NCI-H1694 treated with DMSO at 0.1 percent for 48 hours (cell line): ENCODE results near the gene NDUFS3.
"Not testable (repeated sequence)": the region's sequence is repeated elsewhere in the genome, so short reads cannot be mapped to it uniquely, and the experiment has no call there.

Experiments
- DNase-seq: peaks from one replicate; lab custom pipeline; 2025; lab: John Stamatoyannopoulos, UW

NDUFS3 gene

GRCh38 chr11:47560426-47560825 is 18.4 kb upstream of the NDUFS3 start:
- DNase-seq = no peak

GRCh38 chr11:47562393-47562792 is 16.5 kb upstream of the NDUFS3 start:
- not testable (repeated sequence) for DNase-seq

GRCh38 chr11:47564366-47564765 is 14.5 kb upstream of the NDUFS3 start:
- DNase-seq = not testable (repeated sequence)

- no peak for DNase-seq
Measured at GRCh38 chr11:47564933-47565339, 13.9 kb upstream of the NDUFS3 start.

- peak; percentile 22 for DNase-seq
Measured at GRCh38 chr11:47565340-47566148, 13.3 kb upstream of the NDUFS3 start, which contains the start of gene PTPMT1. Gene PTPMT1 (plus strand): TSS chr11:47565599. CDS start chr11:47565623, 24 bp downstream.

GRCh38 chr11:47566149-47566698 is 12.7 kb upstream of the NDUFS3 start:
- DNase-seq = no peak

- DNase-seq = no peak
Measured at GRCh38 chr11:47569646-47570045, 9.2 kb upstream of the NDUFS3 start.

- DNase-seq = no peak
Measured at GRCh38 chr11:47570651-47571356, 8.1 kb upstream of the NDUFS3 start.

- no peak for DNase-seq
Measured at GRCh38 chr11:47571357-47571729, 7.5 kb upstream of the NDUFS3 start.

- DNase-seq = no peak
Measured at GRCh38 chr11:47571895-47572294, 7.0 kb upstream of the NDUFS3 start.

GRCh38 chr11:47572715-47573255 is 6.1 kb upstream of the NDUFS3 start:
- no peak for DNase-seq

GRCh38 chr11:47573321-47573720 is 5.6 kb upstream of the NDUFS3 start:
- no peak for DNase-seq

GRCh38 chr11:47577460-47578041 is 1.3 kb upstream of the NDUFS3 start:
- no peak for DNase-seq

- no peak for DNase-seq
Measured at GRCh38 chr11:47583844-47584243, 5.0 kb downstream of the NDUFS3 start.

- no peak for DNase-seq
Measured at GRCh38 chr11:47586098-47586855, 7.4 kb downstream of the NDUFS3 start, which contains the start of gene FAM180B. Gene FAM180B (plus strand): TSS chr11:47586678. CDS start chr11:47586769, 91 bp downstream.

GRCh38 chr11:47587039-47587716 is 8.3 kb downstream of the NDUFS3 start:
- no peak for DNase-seq

GRCh38 chr11:47587723-47588326 is 9.0 kb downstream of the NDUFS3 start:
- DNase-seq = no peak

GRCh38 chr11:47589118-47589517 is 10.2 kb downstream of the NDUFS3 start:
- no peak for DNase-seq

GRCh38 chr11:47589584-47589976 is 10.7 kb downstream of the NDUFS3 start:
- DNase-seq = no peak
